ENCODE data around the gene SCGN.

DNA sequence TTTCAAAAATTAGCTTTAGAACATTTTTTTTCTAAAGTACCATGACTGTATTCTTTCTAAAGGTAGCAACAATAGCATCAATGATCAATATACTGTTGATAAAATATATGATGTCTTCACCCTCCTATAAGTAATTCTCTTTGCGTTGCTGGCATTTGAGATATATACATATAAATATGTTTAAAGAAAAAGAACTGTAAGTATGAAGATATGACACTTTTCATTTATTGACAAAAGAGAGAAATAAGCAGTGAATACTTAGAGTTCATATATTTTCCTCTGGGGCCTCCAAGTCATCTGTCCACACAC lies 49.4 kb upstream of the SCGN start:
- no peak for TF ChIP-seq GATA2 (IDR thresholded peaks at IDR 0.05; ENCODE audit: low read depth, low read length)
- no peak for TF ChIP-seq GATA3 (IDR thresholded peaks at IDR 0.05; ENCODE audit: low read depth, low read length)
